ENCODE results near the gene P2RX1. TPM values are rescaled to one million over a fixed set of nuclear protein-coding genes. Genes with fewer than 3 reads are reported as not detected.

P2RX1 gene
- total and polyA plus RNA-seq, 2 of the 4 experiments (the other 2 are of a cell fraction), result not detected

DNA sequence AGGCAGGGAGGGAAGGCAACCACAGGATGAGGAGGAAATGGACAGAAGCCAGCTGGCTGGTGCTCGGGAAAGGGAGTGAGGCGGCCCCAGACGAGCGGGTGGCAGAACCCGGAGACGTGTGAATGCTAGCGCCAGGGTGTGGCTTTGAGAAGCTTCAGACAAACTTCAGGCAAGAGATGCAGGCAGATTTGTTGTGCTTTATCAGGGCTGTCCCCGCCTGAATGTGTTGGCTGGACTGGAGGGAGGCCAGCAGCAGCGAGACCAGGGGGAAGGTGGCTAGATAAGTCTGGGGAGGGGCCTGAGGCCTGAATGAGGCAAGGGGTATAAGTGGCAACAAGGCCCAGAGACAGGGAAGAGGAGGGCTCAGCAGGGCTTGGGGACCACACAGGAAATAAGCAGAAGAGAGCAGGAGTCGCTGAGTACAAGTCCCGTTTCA, 45.4 kb downstream of the P2RX1 start:
- BruUV-seq (replicated peaks), result no TSS peak
- no peak overlapping the region for H4K5ac ChIP-seq (ENCODE audit: low read depth, low read length)
- in situ Hi-C loops (cut with MboI; ENCODE audit: low sequenced_read_pairs) (no loop called here), intact Hi-C loops (cut with micrococcal nuclease) (no loop called here), dilution Hi-C loops (cut with HindIII; ENCODE audit: low sequenced_read_pairs, unreplicated experiment) (no loop called here)
- H3K14ac ChIP-seq (replicated peaks; ENCODE audit: low read depth, low read length), result 0 out of 2 replicates have a peak overlapping the region, but pooled peaks have one; percentile 22
- ChIA-PET CTCF (no interaction called here), POLR2A (ENCODE audit: unreplicated experiment) (no interaction called here)
- H3K4me2 ChIP-seq (ENCODE audit: low read depth, low read length), result no peak overlapping the region
- peaks cover 29% of the 10 kb centered on the region for H3K36me3 ChIP-seq (ENCODE audit: control insufficient read depth, insufficient read depth, low read length)
- no peak overlapping the region for H2BK20ac ChIP-seq (ENCODE audit: low read depth, low read length)
- no peak overlapping the region for H4K8ac ChIP-seq (ENCODE audit: low read depth in 2 of 2, low read length in 2 of 2)
- no peaks in the 10 kb centered on the region for H3K27me3 ChIP-seq (ENCODE audit: control insufficient read depth, insufficient read depth, low read length)
- no peak overlapping the region for H4K91ac ChIP-seq (ENCODE audit: insufficient read depth, low read depth, low read length)
- H2BK5ac ChIP-seq (ENCODE audit: low read depth, low read length, poor library complexity, severe bottlenecking), result no peak overlapping the region
- no peaks in the 10 kb centered on the region for H4K20me1 ChIP-seq (ENCODE audit: insufficient read depth, low read length)
- peak overlapping the region; percentile 72 for H2AK9ac ChIP-seq (replicated peaks; ENCODE audit: low read depth, low read length, poor library complexity)
- WGBS, 2 experiments (ENCODE audit: extremely low coverage in 2 of 2, insufficient read length in 1 of 2), result 42% methylated on average over 6 of the region's 11 CpGs; no CpG with 5 or more reads in 1 of the 2 experiments
- H3K9ac ChIP-seq (ENCODE audit: low read depth, low read length), result no peak overlapping the region; the same call in 1 of the 2 replicates
- H2AK5ac ChIP-seq (ENCODE audit: low read depth, low read length), result no peak overlapping the region
- no peak overlapping the region for H3K4ac ChIP-seq (ENCODE audit: low read depth, low read length)
- TF ChIP-seq RFX5 (IDR thresholded peaks at IDR 0.05; ENCODE audit: low read depth, low read length) (no peak), BHLHE40 (IDR thresholded peaks at IDR 0.05; ENCODE audit: low read depth, low read length) (no peak), NFE2L2 (IDR thresholded peaks at IDR 0.05; ENCODE audit: low read depth, low read length) (no peak), MAFK (IDR thresholded peaks at IDR 0.05; ENCODE audit: low read depth, low read length) (no peak), RCOR1 (IDR thresholded peaks at IDR 0.05; ENCODE audit: insufficient replicate concordance, low read length) (no peak), FOS (IDR thresholded peaks at IDR 0.05; ENCODE audit: low read depth, low read length) (no peak), CHD1 (IDR thresholded peaks at IDR 0.05; ENCODE audit: low read depth, low read length) (no peak), MXI1 (IDR thresholded peaks at IDR 0.05; ENCODE audit: borderline replicate concordance, low read depth, low read length) (no peak), RAD21 (IDR thresholded peaks at IDR 0.05; ENCODE audit: low read length) (no peak), CEBPB (IDR thresholded peaks at IDR 0.05; ENCODE audit: low read depth, low read length) (no peak), USF2 (IDR thresholded peaks at IDR 0.05; ENCODE audit: low read depth, low read length) (no peak), SMC3 (IDR thresholded peaks at IDR 0.05; ENCODE audit: low read depth, low read length) (no peak), ELK1 (IDR thresholded peaks at IDR 0.05; ENCODE audit: borderline replicate concordance, low read depth, low read length) (no peak), POLR2A (IDR thresholded peaks at IDR 0.05; ENCODE audit: low read depth, low read length) (no peak), MAZ (IDR thresholded peaks at IDR 0.05; ENCODE audit: borderline replicate concordance, low read depth, low read length) (no peak)
- TF ChIP-seq, protein P1, sequence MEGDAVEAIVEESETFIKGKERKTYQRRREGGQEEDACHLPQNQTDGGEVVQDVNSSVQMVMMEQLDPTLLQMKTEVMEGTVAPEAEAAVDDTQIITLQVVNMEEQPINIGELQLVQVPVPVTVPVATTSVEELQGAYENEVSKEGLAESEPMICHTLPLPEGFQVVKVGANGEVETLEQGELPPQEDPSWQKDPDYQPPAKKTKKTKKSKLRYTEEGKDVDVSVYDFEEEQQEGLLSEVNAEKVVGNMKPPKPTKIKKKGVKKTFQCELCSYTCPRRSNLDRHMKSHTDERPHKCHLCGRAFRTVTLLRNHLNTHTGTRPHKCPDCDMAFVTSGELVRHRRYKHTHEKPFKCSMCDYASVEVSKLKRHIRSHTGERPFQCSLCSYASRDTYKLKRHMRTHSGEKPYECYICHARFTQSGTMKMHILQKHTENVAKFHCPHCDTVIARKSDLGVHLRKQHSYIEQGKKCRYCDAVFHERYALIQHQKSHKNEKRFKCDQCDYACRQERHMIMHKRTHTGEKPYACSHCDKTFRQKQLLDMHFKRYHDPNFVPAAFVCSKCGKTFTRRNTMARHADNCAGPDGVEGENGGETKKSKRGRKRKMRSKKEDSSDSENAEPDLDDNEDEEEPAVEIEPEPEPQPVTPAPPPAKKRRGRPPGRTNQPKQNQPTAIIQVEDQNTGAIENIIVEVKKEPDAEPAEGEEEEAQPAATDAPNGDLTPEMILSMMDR (conservative IDR thresholded peaks at IDR 0.05; ENCODE audit: low read depth, low read length), result no peak
- ATAC-seq (ENCODE audit: low read depth), result no peak; the same call in 1 of the 2 replicates
- no peak overlapping the region for H2BK15ac ChIP-seq (ENCODE audit: low read depth, low read length)
- H3K27ac ChIP-seq (ENCODE audit: insufficient read depth, low read length), result no peak overlapping the region
- H2AFZ ChIP-seq (replicated peaks; ENCODE audit: low read length, poor library complexity), result peak overlapping the region; percentile 70
- DNase-seq, result no peak
- no peak overlapping the region for H3K23ac ChIP-seq (ENCODE audit: low read depth, low read length)
- no peak overlapping the region for H3K18ac ChIP-seq (ENCODE audit: low read depth, low read length)
- no peaks in the 10 kb centered on the region for H3K9me1 ChIP-seq (ENCODE audit: insufficient read depth, low read length)
- no peak overlapping the region for H3K56ac ChIP-seq (ENCODE audit: extremely low read depth, insufficient read depth, low read length)
- H3K4me1 ChIP-seq (ENCODE audit: control insufficient read depth, insufficient read depth, low read length), result no peaks in the 10 kb centered on the region
- no peaks in the 10 kb centered on the region for H3K79me1 ChIP-seq (ENCODE audit: low read depth in 1 of 2, low read length in 2 of 2)
- no peaks in the 10 kb centered on the region for H3K9me3 ChIP-seq (ENCODE audit: control insufficient read depth, insufficient read depth, low read length)
- no peak overlapping the region for H2BK120ac ChIP-seq (ENCODE audit: low read depth, low read length)
- H3K4me3 ChIP-seq (ENCODE audit: insufficient read depth, low read depth, low read length), result no peak overlapping the region
